Right kidney (tissue), 1 donor: ENCODE data around the gene FBXO42.
"Not testable (repeated sequence)": the region's sequence is repeated elsewhere in the genome, so short reads cannot be mapped to it uniquely, and the experiment has no call there.

Experiments
- DNase-seq: peaks from one replicate; pipeline ENCODE4 v3.0.0-alpha.2; 2016

Gene FBXO42

GRCh38 chr1:16262067-16262466 lies 90.2 kb downstream of the FBXO42 start:
- DNase-seq, result no peak

GRCh38 chr1:16260814-16261213 lies 91.5 kb downstream of the FBXO42 start:
- DNase-seq, result no peak

GRCh38 chr1:16258591-16259135 lies 93.6 kb downstream of the FBXO42 start:
- DNase-seq, result no peak

- no peak for DNase-seq
These were observed 94.3 kb downstream of the FBXO42 start for GRCh38 chr1:16257968-16258367.

GRCh38 chr1:16257556-16257955 lies 94.7 kb downstream of the FBXO42 start:
- DNase-seq, result not testable (repeated sequence)

DNA sequence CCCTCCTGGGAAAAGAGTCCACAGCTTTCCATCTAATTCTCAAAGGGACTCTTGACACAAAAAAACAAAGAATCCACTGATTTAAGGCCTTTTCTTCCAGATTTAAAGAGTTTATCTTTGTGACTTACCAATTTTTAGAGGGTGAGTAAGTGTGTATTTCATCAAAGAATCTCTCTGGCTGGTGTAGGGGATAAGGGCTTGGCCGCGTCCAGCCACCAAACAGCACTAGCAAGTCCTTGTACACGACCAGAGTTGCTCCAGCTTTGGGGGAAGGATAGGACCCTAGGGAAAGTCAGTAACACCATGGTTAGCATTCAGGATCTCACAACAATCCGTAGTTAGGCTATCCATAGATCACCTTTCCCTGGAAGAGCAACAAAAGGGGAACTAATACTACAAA lies 95.8 kb downstream of the FBXO42 start:
- DNase-seq, result no peak

DNA sequence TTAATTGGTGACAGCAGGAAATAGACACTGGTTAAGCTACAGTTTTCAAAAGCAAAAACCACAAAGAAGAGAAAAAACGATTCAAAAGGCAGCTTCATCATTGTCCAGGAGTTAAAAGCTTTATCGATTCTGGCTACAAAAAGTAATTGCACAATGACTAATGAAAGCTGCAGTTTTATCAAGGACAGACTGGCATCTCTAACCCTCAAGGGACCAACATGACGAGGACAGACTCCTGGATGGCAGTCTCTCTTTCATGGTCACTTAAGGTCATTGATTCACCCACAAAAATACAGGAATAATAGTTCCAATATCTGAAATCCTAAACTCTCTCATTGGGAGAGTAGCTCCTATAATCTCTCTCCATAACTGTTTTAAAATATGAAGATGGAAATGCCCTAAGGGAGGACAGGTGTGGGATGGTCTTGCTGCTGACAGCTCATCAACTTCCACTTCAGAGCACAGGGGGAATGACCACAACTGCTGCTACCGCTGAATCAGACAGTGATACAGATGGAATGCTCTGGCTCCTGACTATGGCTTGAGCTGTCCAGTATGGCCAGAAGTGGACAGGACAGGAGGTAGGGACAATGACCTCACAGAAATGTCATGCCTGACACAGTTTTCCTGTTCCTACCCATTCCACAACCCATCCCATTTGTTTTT lies 97.9 kb downstream of the FBXO42 start:
- no peak for DNase-seq

GRCh38 chr1:16253332-16253922 lies 98.9 kb downstream of the FBXO42 start:
- DNase-seq, result no peak

DNA sequence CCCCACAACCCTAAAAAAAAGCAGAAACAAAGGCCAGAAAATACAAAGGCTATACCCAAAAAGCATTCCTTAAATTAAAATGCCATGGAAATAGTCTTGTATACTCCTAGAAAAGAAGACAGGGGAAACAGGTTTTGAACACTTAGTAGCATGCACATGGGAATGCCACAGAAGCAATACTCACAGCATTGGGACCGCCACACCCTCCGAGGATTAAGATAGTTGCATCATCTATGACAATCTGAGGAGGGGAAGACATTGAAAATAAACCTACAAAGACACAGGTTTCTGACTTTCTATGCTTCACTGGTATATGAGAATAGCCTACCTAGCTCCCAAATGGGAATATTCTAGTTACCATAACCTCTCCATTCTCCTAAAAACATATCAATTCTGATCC lies 99.4 kb downstream of the FBXO42 start:
- no peak for DNase-seq

DNA sequence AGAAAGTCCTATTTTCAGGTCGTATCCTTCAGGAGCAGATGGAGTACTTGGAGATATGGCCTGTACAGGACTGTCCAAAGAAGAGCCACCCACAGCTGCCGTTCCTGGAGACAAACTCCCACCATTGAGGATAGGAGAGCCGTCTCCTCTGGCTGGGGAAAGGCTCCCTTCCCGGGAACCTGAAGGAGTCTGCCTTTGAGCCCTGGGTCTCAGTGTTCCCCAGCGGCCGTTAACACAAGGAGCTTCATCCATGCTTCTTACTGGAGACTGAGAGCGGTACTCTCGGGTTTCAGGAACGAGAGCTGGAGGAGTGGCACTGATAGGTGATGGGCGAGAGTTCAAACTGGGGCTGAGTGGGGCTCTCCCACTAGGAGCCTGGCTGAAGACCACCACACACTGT lies 100.9 kb downstream of the FBXO42 start:
- DNase-seq, result no peak

DNA sequence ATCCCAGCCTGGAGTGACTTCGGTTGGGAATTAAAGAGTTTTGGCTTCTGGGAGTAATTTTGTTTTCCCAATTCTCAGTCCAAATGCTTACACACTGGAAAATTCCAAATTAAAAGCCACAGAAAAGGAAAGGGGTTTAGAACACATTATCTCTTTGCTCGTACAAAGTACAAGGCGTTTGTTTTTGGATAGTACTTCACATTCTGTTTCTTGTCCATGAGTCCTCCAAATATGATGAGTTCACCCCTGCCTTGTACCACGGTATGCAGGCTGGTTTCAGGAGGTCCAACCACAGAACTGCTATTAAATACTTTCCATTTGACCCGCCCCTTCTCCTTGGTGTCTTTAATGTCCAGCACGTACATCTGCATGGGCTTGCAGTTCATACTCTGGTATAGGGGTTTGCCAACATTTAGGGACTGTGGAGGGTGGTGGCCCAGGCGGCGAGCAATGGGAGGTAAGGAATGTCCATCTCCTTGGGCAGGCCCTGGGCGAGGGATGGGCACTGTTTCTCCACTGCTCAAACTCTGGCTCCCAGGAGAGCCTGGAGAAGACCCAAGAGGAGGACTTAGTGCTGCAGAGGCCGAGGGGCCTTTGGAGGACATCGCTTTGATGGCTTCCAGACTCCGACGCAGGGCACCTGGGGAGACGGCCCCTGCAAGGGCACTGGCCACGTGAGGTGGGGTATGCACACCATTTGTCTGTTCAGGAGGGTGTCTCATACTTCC lies 101.6 kb downstream of the FBXO42 start:
- no peak for DNase-seq

GRCh38 chr1:16249596-16250241 lies 102.6 kb downstream of the FBXO42 start:
- no peak for DNase-seq

DNA sequence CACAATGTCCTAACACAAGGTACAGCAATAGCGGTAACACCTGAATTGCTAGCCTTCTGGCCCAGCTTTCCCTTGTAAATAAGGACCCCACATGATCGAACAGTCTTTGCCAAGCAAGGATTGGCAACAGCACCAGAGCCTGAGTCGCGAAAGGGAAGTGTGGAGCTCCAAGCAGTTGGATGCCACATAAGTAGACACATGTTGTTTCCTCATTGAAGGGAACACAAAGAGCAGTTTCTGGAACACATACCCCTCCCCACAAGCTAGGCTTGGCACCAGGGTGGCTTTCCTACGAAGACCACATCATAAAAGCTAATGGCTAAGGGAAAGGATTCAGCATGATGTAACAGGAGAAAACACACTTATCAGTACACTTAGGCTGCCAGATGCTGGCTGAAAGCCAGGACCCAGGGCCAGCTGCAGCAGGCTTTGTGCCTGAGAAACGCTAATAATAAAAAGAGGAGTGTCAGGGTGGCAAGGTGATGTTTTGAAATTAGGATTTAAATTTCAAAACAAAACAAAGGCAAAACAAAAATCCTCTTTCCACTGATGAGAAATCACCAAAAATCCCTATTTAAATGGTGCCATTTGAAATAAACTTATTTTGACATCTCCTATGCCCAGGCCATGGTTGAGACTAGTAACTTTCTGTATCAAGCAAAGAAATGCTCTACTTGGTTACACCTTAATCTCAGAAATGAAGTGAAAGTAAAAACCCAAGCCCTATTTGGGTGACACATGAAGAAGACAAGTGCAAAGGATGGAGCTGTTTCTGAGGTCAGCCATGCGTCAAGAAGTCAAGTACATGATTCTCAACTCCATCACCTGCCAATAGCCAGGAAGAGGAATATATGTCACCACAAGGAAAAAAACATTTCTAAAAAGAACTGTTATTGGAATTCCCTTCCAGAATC lies 103.4 kb downstream of the FBXO42 start:
- DNase-seq, result no peak

DNA sequence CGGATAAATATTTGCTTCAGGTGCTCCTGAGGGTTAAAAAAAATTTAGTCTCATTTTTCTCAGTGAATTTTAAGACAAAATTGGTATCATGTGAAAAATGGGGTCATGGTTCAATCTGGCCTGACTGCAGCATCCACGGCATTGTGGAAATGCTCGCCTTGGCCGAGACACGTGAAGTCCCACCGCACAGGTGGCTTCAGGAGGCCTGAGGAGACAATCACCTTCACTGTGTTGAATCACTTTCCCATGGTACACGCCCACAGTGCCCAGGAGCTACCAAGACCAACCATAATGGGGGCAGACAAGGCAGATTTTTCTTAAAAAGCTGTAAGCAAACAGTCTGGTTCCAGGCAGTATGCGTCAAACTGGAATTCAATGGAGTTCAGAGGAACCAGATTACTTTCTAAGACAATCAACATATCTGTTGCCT lies 104.3 kb downstream of the FBXO42 start:
- no peak for DNase-seq

DNA sequence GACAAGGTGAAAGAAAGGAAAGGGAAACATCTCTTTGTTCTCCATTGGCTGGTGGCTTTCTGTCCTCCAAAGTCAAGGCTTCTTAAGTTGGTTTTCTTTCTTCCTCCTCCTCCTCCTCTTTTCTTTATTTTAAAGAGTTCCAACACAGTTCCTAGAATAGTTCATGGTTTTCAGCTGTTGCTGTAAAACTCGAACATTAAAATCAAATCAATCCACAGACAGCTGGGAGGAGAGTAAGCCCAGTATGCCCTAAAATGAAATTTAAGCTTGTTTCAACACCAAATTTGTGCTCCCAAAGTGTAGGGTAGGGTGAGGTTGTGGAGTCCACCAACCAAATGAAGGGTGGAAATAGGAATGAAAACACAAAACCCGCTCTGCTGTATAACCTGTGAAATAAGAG lies 104.8 kb downstream of the FBXO42 start:
- no peak for DNase-seq

GRCh38 chr1:16246961-16247360 lies 105.3 kb downstream of the FBXO42 start:
- DNase-seq, result no peak

- not testable (repeated sequence) for DNase-seq
These were observed 106.0 kb downstream of the FBXO42 start for GRCh38 chr1:16246239-16246638.

DNA sequence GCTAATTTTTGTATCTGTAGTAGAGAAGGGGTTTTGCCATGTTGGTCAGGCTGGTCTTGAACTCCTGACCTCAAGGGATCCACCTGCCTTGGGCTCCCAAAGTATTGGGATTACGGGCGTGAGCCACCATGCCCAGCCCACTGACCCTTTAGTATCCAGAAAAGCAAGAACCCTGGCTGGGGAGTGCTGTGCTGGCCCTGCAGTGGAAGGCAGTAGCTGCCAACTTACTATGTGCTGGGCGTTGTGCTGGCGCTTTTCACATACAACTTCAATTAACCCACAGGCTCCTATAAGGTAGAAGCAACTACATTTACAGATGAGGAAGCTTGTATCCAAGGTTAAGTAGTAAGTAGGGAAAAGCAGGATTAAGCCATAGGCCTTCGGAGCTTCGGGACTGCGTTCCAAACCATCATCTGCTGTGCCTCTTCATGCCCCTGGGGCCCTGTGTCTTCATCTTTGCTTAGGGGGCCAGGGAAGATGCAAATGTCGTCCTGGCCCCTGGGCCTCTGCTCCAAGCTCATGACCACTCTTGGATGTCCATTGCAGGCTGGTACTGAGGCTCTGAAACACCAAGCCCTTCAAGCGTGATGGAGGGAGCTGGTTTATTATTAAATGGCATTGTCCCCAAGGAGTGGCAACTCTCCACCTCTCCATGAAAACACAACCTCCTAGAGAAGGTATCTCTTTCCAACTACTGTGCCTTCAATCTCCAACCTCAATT lies 106.6 kb downstream of the FBXO42 start:
- DNase-seq, result no peak

GRCh38 chr1:16244650-16245285 lies 107.5 kb downstream of the FBXO42 start:
- peak; percentile 24 for DNase-seq

DNA sequence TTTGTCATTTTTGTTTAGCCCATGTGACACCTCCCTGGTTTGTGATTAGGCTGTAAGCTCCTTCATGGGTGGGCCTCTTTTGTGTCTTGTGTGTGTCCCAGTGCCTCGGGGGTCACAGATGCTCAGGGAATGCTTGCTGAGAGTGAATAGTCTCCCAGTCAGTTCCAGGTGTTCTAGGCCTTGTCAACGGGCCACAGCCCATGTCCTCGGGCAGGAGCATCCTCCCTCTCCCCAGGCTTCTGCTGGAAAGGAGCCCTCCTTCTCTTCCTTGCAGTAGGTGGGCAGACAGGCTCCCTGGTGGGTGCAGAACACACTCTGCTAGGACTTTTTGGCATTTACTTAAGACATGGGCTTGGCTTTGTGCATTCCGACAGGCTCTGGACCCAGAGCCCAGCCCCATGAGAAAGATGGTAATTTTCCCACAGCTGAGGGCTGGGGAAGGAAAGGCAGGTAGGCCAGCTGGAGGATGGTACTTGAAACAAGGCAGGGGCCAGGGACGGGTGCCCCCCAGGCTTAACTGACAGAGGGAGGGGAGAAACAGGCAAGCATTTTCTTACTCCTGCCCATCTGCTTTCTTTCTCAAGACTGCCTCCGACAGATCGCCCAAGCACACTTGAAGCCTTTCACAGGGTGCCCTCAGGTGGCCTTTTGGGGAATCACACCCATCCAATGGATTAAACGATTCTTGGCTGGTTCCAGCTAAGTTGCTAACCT lies 108.2 kb downstream of the FBXO42 start:
- peak; percentile 58 for DNase-seq
